ENCODE data around the gene SHISA6. TPM values are rescaled to one million over a fixed set of nuclear protein-coding genes. Genes with fewer than 3 reads are reported as not detected.

Gene SHISA6
- total RNA-seq, 4 donors from 2014 or later, result under 0.01 to 0.88 (median 0.26) TPM

DNA sequence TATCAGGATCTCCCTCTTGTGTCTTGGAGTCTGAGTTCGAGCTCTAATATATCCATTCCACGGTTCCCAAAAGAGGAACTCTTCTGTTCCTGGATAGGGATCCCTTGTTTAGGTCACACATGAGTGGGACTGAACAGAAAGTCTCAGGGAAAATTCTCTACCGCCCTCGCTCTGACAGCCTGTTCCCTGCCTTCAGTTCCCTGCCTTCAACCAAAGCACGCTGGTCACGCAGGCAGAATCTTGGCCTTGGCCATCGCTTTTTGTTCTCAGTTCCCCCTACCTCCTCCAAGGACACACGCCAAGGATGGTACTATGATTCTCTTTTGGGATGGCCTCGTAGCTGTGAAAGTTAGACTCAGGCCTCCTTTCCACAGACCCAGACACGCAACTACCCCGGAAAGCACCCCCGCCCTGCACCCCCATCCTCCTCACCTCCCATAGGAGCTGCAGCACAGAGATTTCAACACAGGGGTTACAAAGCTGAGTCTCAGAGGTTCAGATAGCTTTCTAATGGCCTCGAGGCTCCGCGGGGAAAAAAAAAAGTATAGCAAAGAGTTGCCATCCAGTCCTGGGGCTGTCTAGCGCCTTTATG lies 1.5 kb upstream of the SHISA6 start:
- Histone ChIP-seq H3K27me3 (peaks cover 6% of the 10 kb centered on the region), H3K4me1 (peaks cover 0 to 9% of the 10 kb centered on the region in 2 donors), H3K36me3 (no peaks in the 10 kb centered on the region), H3K4me3 (replicated peaks in 1 of 3) (no peak overlapping the region), H3K27ac (no peak overlapping the region), H3K9me3 (no peaks in the 10 kb centered on the region)
- TF ChIP-seq, protein P1, sequence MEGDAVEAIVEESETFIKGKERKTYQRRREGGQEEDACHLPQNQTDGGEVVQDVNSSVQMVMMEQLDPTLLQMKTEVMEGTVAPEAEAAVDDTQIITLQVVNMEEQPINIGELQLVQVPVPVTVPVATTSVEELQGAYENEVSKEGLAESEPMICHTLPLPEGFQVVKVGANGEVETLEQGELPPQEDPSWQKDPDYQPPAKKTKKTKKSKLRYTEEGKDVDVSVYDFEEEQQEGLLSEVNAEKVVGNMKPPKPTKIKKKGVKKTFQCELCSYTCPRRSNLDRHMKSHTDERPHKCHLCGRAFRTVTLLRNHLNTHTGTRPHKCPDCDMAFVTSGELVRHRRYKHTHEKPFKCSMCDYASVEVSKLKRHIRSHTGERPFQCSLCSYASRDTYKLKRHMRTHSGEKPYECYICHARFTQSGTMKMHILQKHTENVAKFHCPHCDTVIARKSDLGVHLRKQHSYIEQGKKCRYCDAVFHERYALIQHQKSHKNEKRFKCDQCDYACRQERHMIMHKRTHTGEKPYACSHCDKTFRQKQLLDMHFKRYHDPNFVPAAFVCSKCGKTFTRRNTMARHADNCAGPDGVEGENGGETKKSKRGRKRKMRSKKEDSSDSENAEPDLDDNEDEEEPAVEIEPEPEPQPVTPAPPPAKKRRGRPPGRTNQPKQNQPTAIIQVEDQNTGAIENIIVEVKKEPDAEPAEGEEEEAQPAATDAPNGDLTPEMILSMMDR (IDR thresholded peaks at IDR 0.05), result no peak
- no peak for TF ChIP-seq POLR2A (IDR thresholded peaks at IDR 0.05)
- DNase-seq, result no peak
- 33 to 43% methylated on average over 16 of the region's 16 CpGs for WGBS, 2 donors
- intact Hi-C loops (cut with DNase I), result no loop called here

DNA sequence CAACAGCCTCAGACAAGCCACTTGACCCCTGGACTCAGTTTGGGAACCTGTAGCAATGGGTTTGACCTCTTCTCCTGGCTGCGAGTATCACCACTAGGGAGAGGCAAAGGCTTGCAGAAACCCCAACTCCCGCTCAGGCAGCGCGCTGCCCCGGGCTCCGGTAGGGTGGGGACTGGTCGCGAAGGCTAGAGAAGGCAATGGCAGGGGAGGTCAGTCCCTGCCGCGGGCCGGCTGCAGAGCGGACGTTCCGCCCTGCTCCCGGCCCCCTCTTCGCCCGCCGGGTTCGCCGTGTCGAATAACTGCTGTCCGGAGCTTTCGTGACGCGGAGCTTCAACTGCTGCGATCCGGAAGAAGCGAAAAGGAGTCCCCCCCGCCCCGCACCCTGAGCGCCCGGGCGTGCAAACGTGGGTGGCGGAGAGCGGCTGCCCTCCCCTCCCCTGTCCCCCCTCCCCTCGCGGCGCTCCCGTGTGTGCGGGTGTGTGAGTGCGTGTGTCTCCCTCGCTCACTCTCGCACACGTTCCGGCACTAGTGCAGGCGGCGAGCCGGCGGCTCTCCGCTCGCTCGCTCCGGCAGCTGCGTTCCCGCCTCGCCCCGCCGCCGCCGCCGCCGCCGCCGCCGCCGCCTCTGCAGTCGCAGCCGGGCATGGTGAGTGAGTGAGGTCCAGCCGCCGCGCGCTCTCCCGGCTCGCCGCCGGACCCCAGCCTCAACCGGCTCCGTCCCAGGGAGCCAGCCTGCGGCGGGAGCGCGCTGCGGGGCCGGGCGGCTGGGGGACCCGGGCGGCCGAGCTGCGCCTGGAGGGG lies 772 bp upstream of the SHISA6 start:
- Histone ChIP-seq H3K27me3 (peaks cover 6% of the 10 kb centered on the region), H3K36me3 (no peaks in the 10 kb centered on the region), H3K4me1 (peaks cover 0 to 9% of the 10 kb centered on the region in 2 donors), H3K9me3 (no peaks in the 10 kb centered on the region), H3K4me3 (replicated peaks in 1 of 3) (peak overlapping the region in 2 of 3 donors; percentile 13 to 29), H3K27ac (no peak overlapping the region)
- TF ChIP-seq POLR2A (IDR thresholded peaks at IDR 0.05), result no peak
- TF ChIP-seq, protein P1 (IDR thresholded peaks at IDR 0.05), result peak in 1 of 6 experiments; percentile 11
- DNase-seq, result peak; percentile 9 to 18
- intact Hi-C loops (cut with DNase I), result no loop called here
- WGBS, 2 donors, result 0 to 2% methylated on average over 1 to 24 of the region's 90 CpGs

DNA sequence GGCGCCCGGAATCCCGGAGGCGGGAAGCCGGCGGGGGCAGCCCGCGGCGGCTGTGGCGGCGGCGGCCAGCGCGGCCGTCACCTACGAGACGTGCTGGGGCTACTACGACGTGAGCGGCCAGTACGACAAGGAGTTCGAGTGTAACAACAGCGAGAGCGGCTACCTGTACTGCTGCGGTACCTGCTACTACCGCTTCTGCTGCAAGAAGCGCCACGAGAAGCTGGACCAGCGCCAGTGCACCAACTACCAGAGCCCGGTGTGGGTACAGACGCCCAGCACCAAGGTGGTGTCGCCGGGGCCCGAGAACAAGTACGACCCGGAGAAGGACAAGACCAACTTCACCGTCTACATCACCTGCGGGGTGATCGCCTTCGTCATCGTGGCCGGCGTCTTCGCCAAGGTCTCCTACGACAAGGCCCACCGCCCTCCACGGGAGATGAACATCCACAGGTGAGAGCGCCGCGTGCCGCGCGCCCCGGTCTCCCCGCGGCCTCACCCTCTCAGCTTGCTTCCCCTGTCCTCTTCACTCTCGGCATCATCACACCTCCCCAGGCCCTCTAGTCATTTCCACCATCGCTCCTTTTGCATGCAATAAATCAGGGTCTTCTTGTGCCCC lies 706 bp downstream of the SHISA6 start:
- Histone ChIP-seq H3K36me3 (no peaks in the 10 kb centered on the region), H3K4me1 (peaks cover 0 to 9% of the 10 kb centered on the region in 2 donors), H3K4me3 (replicated peaks in 1 of 3) (no peak overlapping the region), H3K27me3 (peaks cover 6% of the 10 kb centered on the region), H3K9me3 (no peaks in the 10 kb centered on the region), H3K27ac (no peak overlapping the region)
- 22 to 30% methylated on average over 24 to 25 of the region's 58 CpGs for WGBS, 2 donors
- DNase-seq, result peak; percentile 35 to 49
- intact Hi-C loops (cut with DNase I), result no loop called here
- TF ChIP-seq, protein P1 (IDR thresholded peaks at IDR 0.05), result no peak
- TF ChIP-seq POLR2A (IDR thresholded peaks at IDR 0.05), result no peak

DNA sequence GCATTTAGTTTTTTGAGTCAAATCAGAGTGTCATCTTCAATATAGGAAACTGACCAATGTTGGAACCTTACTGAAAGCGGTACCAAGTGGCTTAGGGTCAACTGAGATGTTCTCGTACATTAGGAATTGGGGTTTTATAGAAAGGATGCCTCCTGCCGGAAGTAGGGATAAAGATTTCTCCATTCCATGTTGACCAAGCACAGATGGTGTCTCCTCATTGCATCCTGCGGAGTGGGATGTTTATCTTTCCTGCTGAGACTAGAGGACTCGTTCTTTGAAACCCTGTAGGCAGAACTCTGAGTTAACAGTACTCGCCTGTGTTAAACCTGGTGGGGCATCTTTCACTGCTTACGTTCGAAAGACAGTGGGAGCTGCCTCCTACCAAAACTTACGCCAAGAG lies 1.4 kb downstream of the SHISA6 start:
- intact Hi-C loops (cut with DNase I), result no loop called here
- no peaks in the 10 kb centered on the region for H3K9me3 ChIP-seq
- no peak overlapping the region for H3K27ac ChIP-seq
- 76 to 80% methylated on average over 9 of the region's 9 CpGs for WGBS, 2 donors
- peaks cover 6% of the 10 kb centered on the region for H3K27me3 ChIP-seq
- no peak for TF ChIP-seq POLR2A (IDR thresholded peaks at IDR 0.05)
- TF ChIP-seq, protein P1 (IDR thresholded peaks at IDR 0.05), result no peak
- H3K36me3 ChIP-seq, result no peaks in the 10 kb centered on the region
- DNase-seq, result no peak
- no peak overlapping the region for H3K4me3 ChIP-seq (replicated peaks in 1 of 3)
- H3K4me1 ChIP-seq, result peaks cover 0 to 9% of the 10 kb centered on the region in 2 donors

Data from thyroid gland (tissue), 4 donors.